HG03064 (cell line): ENCODE data around the gene OR7A17.

Experiments used
- ATAC-seq: cut with Tn5 transposase; IDR thresholded peaks from one replicate; pipeline ENCODE4 v1.9.1; 2021; ENCODE audit warnings: low read depth; ENCODE audit not compliant: unreplicated experiment

The OR7A17 gene

DNA sequence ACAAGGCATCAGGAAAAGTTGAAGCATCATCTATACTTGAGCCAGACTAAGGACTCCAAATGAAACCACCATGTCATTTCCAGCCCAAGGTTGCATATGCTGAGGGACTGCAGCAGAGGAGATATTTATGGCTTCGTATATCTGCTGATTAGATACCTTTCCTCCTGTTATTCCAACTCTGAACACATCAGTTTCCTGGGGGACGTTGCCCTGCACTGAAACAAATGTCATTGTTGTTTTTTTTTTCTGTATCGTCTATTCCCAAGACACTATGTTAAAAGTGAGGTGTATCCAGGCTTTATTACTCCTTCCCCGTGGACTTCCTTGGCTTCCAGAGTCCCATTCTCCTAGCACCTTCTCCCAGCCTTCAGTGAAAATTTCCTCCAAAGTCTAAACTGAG is at the start of gene OR7A17:
TSS of gene OR7A17 (minus strand) at position 101 of the 400 bp plus-strand sequence. CDS start 4,777 bp downstream, outside the sequence.
- no peak for ATAC-seq

DNA sequence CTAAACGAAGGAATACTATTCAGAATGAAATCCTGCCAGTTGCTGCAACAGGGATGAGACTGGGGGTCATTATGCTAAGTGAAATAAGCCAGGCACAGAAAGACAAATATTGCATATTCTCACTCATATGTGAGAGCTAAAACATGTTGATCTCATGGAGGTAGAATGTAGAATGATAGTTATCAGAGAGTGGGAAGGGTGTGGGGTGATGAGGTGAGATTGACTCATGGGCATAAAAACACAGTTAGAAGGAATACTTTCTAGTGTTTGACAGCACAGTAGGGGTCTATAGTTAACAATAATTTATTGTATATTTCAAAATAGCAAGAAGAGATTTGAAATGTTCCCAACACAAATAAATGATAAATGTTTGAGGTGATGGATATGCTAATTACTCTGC is 47.6 kb upstream of the OR7A17 start:
- no peak for ATAC-seq

DNA sequence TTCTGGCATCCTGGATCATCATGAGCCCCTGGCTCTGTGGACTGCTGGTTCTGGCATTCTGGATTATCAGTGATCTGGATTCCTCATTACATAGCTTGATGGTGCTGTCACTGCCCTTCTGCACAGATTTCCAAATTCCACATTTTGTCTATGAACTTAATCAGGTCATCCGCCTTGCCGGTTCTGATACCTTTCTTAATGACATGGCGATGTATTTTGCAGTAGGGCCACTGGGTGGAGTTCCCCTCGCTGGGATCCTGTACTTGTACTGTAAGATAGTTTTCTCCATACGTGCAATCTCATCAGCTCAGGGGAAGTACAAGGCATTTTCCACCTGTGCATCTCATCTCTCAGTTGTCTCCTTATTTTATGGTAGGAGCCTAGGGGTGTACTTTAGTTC is 30.9 kb upstream of the OR7A17 start:
- no peak for ATAC-seq

DNA sequence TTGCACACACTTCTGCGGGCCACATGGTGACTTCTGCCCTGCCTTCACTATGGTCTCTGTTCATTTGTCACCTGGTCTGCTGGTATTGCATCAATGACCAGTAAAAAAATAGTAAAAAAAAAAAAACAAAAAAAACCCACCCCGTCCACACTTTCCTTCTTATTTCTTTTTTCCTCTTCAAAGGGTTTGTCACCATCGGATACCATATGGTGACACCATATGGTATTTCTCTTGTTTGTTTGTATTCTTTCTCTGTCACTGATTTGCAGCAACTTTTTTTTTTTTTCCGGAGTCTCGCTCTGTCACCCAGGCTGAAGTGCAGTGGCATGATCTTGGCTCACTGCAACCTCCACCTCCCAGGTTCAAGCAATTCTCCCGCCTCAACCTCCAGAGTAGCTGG is 29.2 kb upstream of the OR7A17 start:
- no peak for ATAC-seq

DNA sequence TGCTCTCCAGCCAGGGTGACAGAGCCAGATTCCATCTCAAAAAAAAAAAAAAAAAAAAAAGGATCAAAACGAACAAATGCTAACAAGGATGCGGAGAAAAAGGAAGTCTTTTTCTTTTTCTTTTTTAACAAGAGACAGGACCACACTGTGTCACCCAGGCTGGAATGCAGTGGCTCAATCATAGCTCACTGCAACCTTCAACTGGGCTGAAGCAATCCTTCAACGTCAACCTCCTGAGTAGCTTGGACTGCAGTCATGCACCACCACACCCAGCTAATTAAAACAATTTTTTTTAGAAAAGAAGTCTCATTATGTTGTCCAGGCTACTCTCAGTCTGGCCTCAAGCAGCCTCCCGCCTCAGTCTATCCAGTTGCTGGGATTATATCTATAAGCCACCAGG is 20.8 kb upstream of the OR7A17 start:
- no peak for ATAC-seq

DNA sequence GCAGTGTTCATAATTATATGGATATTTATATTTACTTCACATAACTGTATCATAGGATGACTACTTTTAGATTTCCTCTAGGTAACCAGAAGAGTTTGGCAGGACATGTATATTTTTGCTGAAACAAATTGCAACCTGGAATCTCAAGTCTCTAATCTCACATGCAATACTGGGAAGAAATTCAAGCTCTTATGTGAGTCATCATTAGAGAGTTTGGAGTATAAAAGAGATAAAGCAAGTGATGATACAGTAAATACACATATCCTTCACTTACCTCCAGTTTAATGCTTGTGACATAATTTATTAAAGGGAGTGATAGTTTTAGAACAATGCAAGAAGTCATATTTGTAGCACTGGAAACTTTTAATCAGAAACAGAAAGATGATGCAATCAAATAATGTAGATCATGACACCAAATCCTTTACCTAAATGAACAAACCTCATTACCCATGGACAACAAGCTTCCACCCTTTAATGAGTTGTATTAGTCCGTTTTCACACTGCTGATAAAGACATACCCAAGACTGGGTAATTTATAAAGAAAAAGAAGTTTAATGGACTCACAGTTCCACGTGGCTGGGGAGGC is 15.8 kb upstream of the OR7A17 start:
- no peak for ATAC-seq

DNA sequence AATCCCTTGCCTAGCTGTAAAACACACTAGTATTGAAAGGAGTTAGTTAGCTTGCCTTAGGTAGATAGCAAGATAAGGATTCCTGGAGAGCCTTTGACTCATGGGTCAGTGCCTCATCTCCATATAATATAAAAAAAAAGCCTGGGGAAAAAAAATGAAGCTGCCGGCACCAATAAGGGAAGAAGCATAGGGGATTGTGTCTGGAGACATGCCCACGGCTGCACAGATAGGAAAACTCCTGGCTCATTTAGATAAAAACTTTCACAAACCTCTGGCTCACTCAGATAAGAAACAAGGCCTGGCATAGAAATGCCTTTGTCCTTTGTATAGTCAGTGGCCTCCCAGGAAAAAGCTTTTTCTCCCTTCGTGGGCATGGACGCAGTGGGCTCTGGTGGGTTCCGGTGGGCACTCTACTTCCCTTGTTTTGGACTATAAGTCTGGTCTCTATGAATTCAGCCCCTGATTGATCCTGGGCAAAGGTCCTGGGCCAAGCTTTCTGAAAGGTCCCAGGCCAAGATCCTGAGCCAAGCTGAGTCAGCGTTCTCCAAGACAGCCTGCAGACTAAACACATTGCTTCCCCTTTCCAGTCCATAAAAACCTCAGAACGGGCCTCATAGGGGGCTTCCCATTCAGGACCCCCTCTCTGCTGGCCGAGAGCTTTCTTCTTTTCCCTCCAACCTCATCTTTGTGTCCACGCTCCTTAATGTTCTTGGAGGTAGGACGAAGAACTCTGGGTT is 4.9 kb upstream of the OR7A17 start:
- ATAC-seq, result no peak

DNA sequence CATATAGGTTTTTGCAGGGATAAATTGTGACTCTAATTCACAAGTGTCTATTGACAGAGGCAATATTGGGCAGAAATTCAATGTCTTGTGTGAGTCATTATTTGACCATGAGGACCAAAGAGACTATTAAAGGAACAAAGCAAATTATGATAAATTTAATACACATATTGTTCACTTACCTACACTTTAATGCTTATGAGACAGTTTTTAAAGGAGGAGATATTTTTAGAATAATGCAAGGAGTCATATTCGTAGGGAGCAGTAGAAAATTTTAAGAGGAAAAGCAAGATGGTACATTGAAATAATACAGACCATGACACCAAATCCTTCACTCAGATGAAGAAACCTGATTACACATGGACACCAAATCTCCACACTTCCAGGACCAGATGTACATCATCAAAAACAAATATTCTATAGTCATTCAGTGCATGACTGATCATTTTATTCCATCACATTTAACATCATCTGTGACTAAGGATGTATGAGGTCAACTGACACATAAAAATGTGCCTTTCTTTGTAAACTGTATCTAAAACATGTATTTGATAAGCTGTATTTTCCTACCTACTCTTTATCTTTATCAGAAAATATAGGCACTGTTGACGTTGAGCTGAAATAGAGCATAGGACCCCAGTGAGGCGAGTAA is 4.2 kb upstream of the OR7A17 start:
- no peak for ATAC-seq

DNA sequence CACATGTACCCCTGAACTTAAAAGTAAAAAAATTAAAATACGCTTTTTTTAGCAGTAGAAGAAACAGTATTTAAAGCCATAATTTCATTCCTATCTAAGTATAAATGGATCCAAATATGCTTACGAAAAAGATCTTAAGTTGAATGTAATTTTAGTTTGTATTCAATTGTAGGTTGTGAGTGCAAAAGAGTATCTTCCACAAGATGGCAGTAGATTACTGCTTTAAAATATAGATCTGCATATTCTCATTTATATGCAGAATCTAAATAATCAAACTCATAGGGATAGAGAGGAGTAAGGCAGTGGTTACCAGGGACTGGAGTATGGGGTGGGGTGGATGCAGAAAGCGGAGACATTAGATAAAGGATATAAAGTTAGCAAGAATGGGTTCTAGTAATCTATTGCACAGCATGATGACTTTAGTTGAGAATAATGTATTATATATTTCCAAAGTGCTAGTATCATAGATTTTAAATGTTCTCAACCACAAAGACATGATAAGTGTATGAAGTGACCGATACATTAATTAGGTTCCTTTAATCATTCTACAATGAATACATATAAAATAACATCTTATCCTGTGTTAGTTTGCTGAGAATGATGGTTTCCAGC is 14.2 kb downstream of the OR7A17 start:
- no peak for ATAC-seq

DNA sequence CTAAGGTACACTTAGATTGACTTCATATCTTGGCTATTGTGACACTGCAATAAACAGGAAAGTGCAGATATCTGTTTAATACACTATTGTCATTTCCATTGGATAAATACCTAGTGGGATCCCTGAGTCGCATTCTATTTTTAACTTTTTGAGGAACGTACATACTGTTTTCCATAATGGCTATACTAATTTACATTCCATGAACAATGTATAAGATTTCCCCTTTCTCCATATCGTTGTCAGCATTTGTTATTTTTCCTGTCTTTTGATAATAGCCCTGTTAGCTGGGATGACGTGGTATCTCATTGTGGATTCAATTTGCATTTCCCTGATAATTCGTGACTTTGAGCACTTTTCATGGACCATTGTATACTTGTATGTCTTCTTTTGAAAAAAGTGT is 17.4 kb downstream of the OR7A17 start:
- no peak for ATAC-seq

DNA sequence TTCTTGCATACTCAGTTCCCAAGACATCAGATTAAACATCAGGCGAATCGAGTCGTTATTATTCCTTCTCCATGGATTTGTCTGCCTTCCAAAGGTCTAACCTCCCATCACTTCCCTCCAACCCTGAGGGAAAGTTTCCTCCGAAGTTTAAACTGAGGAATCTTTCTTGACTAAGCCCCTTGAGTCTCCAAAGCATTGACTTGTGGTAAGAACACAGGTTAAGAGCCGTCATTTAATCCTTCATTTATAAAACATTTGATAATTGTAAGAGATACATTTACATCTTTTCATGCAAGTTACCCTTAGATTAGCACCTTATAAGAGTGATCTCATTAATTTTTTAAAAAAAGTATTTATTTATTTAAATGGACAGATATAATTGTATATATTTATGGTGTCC is 37.1 kb downstream of the OR7A17 start, which contains the start of gene OR7A10:
TSS of gene OR7A10 (minus strand) at position 101 of the 400 bp plus-strand sequence. CDS start 7,045 bp downstream, outside the sequence.
- ATAC-seq, result no peak

DNA sequence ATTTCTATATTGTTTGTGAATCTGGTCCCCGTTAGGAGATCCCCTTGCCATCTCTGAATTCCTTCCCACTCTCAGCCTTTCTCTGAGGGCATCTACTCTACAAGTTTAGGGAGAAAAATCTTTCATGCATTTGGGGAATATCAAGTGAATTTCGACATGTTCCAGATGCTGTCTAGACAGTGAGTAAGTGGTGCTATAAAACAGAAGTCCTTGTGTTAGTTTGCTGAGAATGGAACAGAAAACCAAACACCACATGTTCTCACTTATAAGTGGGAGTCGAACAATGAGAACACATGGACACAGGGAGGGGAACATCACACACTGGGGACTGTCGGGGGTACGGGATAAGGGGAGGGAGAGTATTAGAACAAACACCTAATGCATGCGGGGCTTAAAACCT is 42.4 kb downstream of the OR7A17 start:
- no peak for ATAC-seq

DNA sequence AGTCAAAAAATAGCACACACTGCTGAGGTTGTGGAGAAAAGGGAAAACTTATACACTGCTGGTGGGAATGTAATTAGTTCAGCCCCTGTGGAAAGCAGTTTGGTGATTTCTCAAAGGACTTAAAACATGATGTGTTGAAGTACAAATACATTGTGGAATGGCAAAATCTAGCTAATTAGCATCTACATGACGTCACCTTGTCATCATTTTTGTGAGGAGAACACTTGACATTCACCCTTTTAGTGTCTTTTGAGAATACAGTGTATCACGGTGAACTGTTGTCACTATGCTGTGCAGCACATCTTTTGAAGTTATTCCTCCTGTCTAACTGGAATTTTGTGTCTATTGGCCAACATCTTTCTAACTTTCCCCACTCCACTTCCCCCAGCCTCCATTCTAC is 42.8 kb downstream of the OR7A17 start:
- no peak for ATAC-seq

DNA sequence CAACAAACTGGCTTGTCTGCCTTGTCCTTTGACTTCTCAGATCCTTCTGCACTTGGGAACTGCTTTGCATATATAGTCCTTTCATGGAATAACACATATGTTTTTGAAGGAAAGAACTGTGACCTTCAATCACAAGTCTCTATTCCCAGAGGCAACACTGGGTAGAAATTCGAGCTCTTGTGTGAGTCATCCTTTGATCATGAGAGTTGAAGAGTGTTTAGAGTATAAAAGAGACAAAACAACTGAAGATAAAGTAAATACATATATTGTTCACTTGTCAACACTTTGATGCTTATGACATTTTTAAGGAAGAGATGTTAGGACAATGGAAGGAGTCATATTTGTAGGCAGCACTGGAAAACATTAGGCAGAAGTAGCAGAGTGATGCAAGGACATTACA is 45.7 kb downstream of the OR7A17 start:
- ATAC-seq, result no peak

DNA sequence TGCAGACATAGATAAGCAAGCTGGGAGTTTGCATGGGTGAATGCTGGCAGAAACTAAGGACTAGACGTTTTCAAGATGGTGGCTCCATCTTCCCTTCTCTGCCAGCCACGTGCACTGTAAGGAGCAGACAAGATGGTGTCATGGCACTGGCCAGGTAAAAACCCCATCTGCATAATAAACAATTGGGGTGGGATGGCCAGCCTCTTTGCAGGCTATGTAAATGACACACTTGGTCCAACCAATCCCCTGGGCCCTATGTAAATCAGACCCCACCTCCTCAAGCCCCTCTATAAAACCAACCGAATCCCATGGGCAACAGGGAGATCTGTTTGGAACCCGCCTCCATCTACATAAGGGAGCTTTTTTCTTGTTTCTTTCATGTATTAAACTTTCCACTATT is 48.5 kb downstream of the OR7A17 start:
- no peak for ATAC-seq

DNA sequence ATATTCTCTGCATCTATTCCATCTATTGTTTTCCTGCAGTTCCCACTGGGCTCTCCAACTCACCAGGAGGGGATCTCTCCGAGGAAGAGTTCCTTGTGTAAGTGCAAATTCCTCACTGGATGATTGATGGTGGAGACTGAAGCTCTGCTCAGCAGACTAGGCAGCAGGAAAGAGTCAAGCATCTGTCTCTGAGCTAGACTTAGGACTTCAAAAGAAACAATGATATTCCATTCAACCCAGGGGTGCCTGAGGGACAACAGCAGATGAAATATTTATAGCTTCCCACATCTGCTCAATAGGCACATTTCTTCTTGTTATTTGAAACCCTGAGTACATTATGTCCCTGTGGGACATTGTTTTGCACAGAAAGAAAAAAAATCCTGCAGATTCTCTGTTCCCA is 50.9 kb downstream of the OR7A17 start, which contains the start of the genes OR7A5 and OR7C1:
TSS of gene OR7A5 (minus strand) at position 175 of the 400 bp plus-strand sequence. CDS start 6,944 bp downstream, outside the sequence.
TSS of gene OR7C1 (minus strand) at position 175 of the 400 bp plus-strand sequence. CDS start 35,049 bp downstream, outside the sequence.
- ATAC-seq, result no peak

DNA sequence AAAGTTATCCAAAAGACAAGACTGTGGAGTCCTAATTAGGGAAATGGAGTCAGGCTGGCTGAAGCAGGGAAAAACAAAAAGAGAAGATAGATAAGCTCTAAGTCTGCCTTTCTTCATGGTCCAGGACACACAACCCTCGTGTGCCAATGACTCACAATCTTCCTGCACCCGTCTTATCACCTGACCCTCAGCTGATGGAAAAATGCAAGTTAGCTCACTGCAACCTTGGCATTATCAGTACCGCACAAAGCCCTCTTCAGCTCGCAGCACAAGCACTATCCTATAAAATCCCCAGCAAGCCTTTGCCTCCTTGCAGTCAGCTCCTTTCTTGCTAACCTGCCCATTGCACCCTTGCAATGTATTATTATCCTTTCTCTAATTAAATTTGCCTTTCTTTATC is 55.2 kb downstream of the OR7A17 start:
- ATAC-seq, result no peak
